ENCODE data around the gene TAF5. TPM values are rescaled to one million over a fixed set of nuclear protein-coding genes. Genes with fewer than 3 reads are reported as not detected.

TAF5 gene
- total RNA-seq, 2 donors from 2014 or later = 8.4 to 10.1 TPM

DNA sequence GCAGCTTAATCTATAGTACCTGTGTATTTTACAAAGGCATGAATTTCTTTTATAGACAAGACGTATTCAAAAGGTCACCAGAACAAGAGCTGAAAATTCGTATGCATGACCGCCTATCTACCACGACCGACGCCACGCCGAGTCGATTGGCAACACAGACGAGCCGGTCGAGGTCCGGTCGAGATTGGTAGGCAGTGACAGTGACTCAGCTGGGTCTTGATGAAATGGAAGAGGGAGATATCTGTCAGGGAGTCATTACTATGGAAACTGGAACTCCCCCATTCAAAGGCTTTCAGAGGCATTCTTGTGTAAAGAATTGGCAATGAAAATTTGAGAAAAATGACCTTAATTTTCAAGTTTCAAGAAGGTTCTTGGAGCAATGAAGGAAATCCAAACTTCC, 26.4 kb downstream of the TAF5 start:
- no peaks in the 10 kb centered on the region for H3K27me3 Mint-ChIP-seq (ENCODE audit: insufficient read depth)
- DNase-seq = no peak
- H3K4me3 Mint-ChIP-seq = no peak overlapping the region
- Histone ChIP-seq H3K4me1 (ENCODE audit: control insufficient read depth, insufficient read depth, low read length) (peaks cover 3% of the 10 kb centered on the region), H3K27ac (ENCODE audit: low read depth, low read length) (no peak overlapping the region), H3K4me3 (ENCODE audit: low read length) (peak overlapping the region; percentile 92), H3K9me3 (ENCODE audit: control insufficient read depth, low read length) (no peaks in the 10 kb centered on the region), H3K36me3 (ENCODE audit: control insufficient read depth, insufficient read depth, low read length) (peaks cover 62% of the 10 kb centered on the region), H3K9ac (ENCODE audit: extremely low read depth, low read length, poor library complexity, severe bottlenecking) (no peak overlapping the region), H3K27me3 (ENCODE audit: control insufficient read depth, insufficient read depth, low read length, poor library complexity, severe bottlenecking) (no peaks in the 10 kb centered on the region)
- peaks cover 19% of the 10 kb centered on the region for H3K4me1 Mint-ChIP-seq
- H3K9me3 Mint-ChIP-seq = no peaks in the 10 kb centered on the region
- peaks cover 46% of the 10 kb centered on the region for H3K36me3 Mint-ChIP-seq (ENCODE audit: low read depth)
- WGBS, 2 experiments (ENCODE audit: insufficient coverage in 1 of 2, insufficient read length in 1 of 2) = 93 to 95% methylated on average over 14 of the region's 14 CpGs
- TF ChIP-seq, protein P1, sequence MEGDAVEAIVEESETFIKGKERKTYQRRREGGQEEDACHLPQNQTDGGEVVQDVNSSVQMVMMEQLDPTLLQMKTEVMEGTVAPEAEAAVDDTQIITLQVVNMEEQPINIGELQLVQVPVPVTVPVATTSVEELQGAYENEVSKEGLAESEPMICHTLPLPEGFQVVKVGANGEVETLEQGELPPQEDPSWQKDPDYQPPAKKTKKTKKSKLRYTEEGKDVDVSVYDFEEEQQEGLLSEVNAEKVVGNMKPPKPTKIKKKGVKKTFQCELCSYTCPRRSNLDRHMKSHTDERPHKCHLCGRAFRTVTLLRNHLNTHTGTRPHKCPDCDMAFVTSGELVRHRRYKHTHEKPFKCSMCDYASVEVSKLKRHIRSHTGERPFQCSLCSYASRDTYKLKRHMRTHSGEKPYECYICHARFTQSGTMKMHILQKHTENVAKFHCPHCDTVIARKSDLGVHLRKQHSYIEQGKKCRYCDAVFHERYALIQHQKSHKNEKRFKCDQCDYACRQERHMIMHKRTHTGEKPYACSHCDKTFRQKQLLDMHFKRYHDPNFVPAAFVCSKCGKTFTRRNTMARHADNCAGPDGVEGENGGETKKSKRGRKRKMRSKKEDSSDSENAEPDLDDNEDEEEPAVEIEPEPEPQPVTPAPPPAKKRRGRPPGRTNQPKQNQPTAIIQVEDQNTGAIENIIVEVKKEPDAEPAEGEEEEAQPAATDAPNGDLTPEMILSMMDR (conservative IDR thresholded peaks at IDR 0.05) = no peak
- no peak overlapping the region for H3K27ac Mint-ChIP-seq

DNA sequence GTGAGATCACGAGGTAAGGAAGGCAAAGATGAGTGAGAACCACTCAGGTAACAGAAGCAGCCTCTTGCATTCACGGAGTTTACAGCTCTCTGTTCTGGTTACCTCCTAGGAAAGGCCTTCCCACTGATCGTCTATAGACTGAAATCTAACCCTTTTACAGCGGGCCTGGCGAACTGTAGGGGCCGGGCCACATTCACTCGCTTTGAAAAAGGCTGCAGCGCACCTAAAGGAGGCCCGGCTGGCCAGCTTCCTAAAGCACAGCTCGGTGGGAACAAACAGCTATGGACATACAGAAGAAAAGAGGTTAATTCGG, 27.9 kb downstream of the TAF5 start:
- Histone ChIP-seq H3K27me3 (ENCODE audit: control insufficient read depth, insufficient read depth, low read length, poor library complexity, severe bottlenecking) (no peaks in the 10 kb centered on the region), H3K9ac (ENCODE audit: extremely low read depth, low read length, poor library complexity, severe bottlenecking) (peak overlapping the region; percentile 91), H3K4me3 (ENCODE audit: low read length) (peak overlapping the region; percentile 92), H3K4me1 (ENCODE audit: control insufficient read depth, insufficient read depth, low read length) (peaks cover 3% of the 10 kb centered on the region), H3K36me3 (ENCODE audit: control insufficient read depth, insufficient read depth, low read length) (peaks cover 62% of the 10 kb centered on the region), H3K9me3 (ENCODE audit: control insufficient read depth, low read length) (no peaks in the 10 kb centered on the region), H3K27ac (ENCODE audit: low read depth, low read length) (peak overlapping the region; percentile 45)
- H3K27ac Mint-ChIP-seq = peak overlapping the region; percentile 97
- peaks cover 51% of the 10 kb centered on the region for H3K36me3 Mint-ChIP-seq (ENCODE audit: low read depth)
- no peaks in the 10 kb centered on the region for H3K9me3 Mint-ChIP-seq
- TF ChIP-seq, protein P1 (conservative IDR thresholded peaks at IDR 0.05) = no peak
- 3 to 8% methylated on average over 9 to 11 of the region's 11 CpGs for WGBS, 2 experiments (ENCODE audit: insufficient coverage in 1 of 2, insufficient read length in 1 of 2)
- DNase-seq = peak; percentile 60
- H3K27me3 Mint-ChIP-seq (ENCODE audit: insufficient read depth) = no peaks in the 10 kb centered on the region
- H3K4me1 Mint-ChIP-seq = peaks cover 19% of the 10 kb centered on the region
- peak overlapping the region; percentile 99 for H3K4me3 Mint-ChIP-seq

DNA sequence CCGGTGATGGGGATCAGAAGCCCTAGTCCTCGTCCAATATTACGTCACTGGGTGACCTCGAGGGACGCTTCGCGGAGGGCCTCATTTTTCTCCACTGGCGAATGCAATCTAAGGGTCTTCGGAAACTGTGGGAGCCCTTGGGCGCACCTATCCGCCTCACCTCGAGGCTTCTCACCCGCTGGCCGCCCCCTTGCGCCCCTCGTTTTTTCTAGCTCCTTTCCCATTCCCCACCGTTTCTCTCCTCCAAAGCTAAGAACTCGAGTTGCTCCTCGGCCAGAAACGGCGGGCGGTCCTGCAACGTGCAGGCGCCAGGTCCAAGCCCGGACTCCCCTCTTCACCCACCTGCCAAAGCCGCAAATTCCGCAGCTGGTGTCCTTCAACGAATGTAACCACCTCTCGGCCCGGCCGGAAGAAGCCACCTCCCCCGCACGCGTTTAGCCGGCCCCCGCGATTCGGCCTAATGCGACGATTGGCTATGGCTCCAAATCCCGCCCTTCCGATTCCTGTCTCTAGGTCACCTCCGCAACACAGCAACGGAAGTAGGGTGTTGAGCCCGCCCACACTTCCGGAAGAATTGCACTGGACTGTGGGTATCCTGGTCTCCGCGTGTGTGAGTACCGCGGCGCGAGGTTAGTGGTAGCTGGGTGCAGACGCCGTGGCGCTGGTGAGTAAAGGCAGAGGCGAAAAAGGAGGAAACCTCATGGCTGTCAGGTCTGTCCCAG, 28.5 kb downstream of the TAF5 start, which contains the start of the genes ATP5MK and PDCD11:
TSS of gene ATP5MK (minus strand) at position 409 of the 722 bp plus-strand sequence. CDS start 4,018 bp downstream, outside the sequence.
TSS of gene PDCD11 (plus strand) at position 560 of the 722 bp plus-strand sequence. CDS start 1,801 bp downstream, outside the sequence.
- Mint-ChIP-seq H3K4me1 (peaks cover 19% of the 10 kb centered on the region), H3K36me3 (ENCODE audit: low read depth) (peaks cover 50% of the 10 kb centered on the region), H3K4me3 (peak within 1 kb of the TSS; percentile 99), H3K9me3 (no peaks in the 10 kb centered on the region), H3K27ac (peak within 1 kb of the TSS; percentile 97), H3K27me3 (ENCODE audit: insufficient read depth) (no peaks in the 10 kb centered on the region)
- DNase-seq = peak; percentile 99
- no peaks in the 10 kb centered on the region for H3K9me3 ChIP-seq (ENCODE audit: control insufficient read depth, low read length)
- no peaks in the 10 kb centered on the region for H3K27me3 ChIP-seq (ENCODE audit: control insufficient read depth, insufficient read depth, low read length, poor library complexity, severe bottlenecking)
- peaks cover 60% of the 10 kb centered on the region for H3K36me3 ChIP-seq (ENCODE audit: control insufficient read depth, insufficient read depth, low read length)
- H3K4me1 ChIP-seq (ENCODE audit: control insufficient read depth, insufficient read depth, low read length) = peaks cover 3% of the 10 kb centered on the region
- peak within 1 kb of the TSS; percentile 45 for H3K27ac ChIP-seq (ENCODE audit: low read depth, low read length)
- TF ChIP-seq, protein P1 (conservative IDR thresholded peaks at IDR 0.05) = peak; percentile 30
- 0% methylated on average over 46 to 56 of the region's 56 CpGs for WGBS, 2 experiments (ENCODE audit: insufficient coverage in 1 of 2, insufficient read length in 1 of 2)
- H3K9ac ChIP-seq (ENCODE audit: extremely low read depth, low read length, poor library complexity, severe bottlenecking) = peak within 1 kb of the TSS; percentile 91
- peak within 1 kb of the TSS; percentile 92 for H3K4me3 ChIP-seq (ENCODE audit: low read length)
